GM12801 (cell line): ENCODE measurements around the gene ZBTB49.

Source experiments
- CTCF ChIP-seq: IDR thresholded peaks from one replicate; pipeline ENCODE4 v1.5.1; 2011; ENCODE audit warnings: control low read depth; ENCODE audit not compliant: insufficient read length; ENCODE audit errors: extremely low read depth

The ZBTB49 gene

GRCh38 chr4:4339504-4340085, 49.5 kb downstream of the ZBTB49 start:
- no peak for TF ChIP-seq CTCF

- TF ChIP-seq CTCF = no peak
These were observed 52.0 kb downstream of the ZBTB49 start for GRCh38 chr4:4341861-4342650.

- no peak for TF ChIP-seq CTCF
These were observed 53.0 kb downstream of the ZBTB49 start for GRCh38 chr4:4343038-4343437.

- no peak for TF ChIP-seq CTCF
These were observed 55.0 kb downstream of the ZBTB49 start for GRCh38 chr4:4344915-4345527.

GRCh38 chr4:4347585-4347984, 57.5 kb downstream of the ZBTB49 start:
- no peak for TF ChIP-seq CTCF

GRCh38 chr4:4349867-4350266, 59.8 kb downstream of the ZBTB49 start:
- TF ChIP-seq CTCF = no peak

GRCh38 chr4:4350909-4351308, 60.9 kb downstream of the ZBTB49 start:
- no peak for TF ChIP-seq CTCF
